ENCODE measurements around the gene GNB2. TPM values are rescaled to one million over a fixed set of nuclear protein-coding genes. Genes with fewer than 3 reads are reported as not detected.

GNB2 gene
- total and polyA plus RNA-seq, 2 of the 13 experiments (the other 11 are each of a cell fraction or from before 2014, with no cell fraction given) = 48.3 to 67.1 TPM

DNA sequence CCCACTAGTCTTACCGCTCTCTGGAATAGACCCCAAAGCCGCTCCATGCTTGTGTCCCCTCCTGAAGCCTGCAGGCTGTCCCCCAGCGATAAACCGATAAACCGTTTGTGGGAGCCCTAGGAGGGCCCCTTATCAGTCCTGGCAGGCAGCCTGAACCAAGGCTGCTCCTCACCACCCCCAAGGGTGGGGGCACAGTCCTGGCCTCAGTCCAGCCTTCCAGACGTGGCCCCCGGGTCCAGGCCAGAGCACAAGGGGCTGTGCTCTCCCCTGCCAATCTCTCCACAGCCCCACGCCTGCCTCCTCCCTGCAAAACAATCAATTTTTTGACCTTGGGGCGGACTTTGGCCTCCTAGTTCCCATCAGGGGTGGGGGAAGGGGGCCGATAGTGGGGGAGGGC is 32.1 kb upstream of the GNB2 start, which contains the start of gene TFR2 (continued):
- TF ChIP-seq, protein P1, sequence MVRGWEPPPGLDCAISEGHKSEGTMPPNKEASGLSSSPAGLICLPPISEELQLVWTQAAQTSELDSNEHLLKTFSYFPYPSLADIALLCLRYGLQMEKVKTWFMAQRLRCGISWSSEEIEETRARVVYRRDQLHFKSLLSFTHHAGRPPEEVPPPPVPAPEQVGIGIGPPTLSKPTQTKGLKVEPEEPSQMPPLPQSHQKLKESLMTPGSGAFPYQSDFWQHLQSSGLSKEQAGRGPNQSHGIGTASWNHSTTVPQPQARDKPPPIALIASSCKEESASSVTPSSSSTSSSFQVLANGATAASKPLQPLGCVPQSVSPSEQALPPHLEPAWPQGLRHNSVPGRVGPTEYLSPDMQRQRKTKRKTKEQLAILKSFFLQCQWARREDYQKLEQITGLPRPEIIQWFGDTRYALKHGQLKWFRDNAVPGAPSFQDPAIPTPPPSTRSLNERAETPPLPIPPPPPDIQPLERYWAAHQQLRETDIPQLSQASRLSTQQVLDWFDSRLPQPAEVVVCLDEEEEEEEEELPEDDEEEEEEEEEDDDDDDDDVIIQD (CRISPR knock-in tag; IDR thresholded peaks at IDR 0.05; ENCODE audit: low read depth) = 0 out of 2 replicates have a peak, but pooled peaks have one; percentile 24
- TF ChIP-seq, protein P2, sequence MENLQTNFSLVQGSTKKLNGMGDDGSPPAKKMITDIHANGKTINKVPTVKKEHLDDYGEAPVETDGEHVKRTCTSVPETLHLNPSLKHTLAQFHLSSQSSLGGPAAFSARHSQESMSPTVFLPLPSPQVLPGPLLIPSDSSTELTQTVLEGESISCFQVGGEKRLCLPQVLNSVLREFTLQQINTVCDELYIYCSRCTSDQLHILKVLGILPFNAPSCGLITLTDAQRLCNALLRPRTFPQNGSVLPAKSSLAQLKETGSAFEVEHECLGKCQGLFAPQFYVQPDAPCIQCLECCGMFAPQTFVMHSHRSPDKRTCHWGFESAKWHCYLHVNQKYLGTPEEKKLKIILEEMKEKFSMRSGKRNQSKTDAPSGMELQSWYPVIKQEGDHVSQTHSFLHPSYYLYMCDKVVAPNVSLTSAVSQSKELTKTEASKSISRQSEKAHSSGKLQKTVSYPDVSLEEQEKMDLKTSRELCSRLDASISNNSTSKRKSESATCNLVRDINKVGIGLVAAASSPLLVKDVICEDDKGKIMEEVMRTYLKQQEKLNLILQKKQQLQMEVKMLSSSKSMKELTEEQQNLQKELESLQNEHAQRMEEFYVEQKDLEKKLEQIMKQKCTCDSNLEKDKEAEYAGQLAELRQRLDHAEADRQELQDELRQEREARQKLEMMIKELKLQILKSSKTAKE (CRISPR knock-in tag; IDR thresholded peaks at IDR 0.05; ENCODE audit: borderline replicate concordance) = 0 out of 2 replicates have a peak, but pooled peaks have one; percentile 31
- no peak for TF ChIP-seq ZNF44 (CRISPR knock-in tag; IDR thresholded peaks at IDR 0.05)
- TF ChIP-seq, protein P3, sequence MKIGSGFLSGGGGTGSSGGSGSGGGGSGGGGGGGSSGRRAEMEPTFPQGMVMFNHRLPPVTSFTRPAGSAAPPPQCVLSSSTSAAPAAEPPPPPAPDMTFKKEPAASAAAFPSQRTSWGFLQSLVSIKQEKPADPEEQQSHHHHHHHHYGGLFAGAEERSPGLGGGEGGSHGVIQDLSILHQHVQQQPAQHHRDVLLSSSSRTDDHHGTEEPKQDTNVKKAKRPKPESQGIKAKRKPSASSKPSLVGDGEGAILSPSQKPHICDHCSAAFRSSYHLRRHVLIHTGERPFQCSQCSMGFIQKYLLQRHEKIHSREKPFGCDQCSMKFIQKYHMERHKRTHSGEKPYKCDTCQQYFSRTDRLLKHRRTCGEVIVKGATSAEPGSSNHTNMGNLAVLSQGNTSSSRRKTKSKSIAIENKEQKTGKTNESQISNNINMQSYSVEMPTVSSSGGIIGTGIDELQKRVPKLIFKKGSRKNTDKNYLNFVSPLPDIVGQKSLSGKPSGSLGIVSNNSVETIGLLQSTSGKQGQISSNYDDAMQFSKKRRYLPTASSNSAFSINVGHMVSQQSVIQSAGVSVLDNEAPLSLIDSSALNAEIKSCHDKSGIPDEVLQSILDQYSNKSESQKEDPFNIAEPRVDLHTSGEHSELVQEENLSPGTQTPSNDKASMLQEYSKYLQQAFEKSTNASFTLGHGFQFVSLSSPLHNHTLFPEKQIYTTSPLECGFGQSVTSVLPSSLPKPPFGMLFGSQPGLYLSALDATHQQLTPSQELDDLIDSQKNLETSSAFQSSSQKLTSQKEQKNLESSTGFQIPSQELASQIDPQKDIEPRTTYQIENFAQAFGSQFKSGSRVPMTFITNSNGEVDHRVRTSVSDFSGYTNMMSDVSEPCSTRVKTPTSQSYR (CRISPR knock-in tag; IDR thresholded peaks at IDR 0.05; ENCODE audit: borderline replicate concordance) = peak; percentile 95
- TF ChIP-seq, protein P4, sequence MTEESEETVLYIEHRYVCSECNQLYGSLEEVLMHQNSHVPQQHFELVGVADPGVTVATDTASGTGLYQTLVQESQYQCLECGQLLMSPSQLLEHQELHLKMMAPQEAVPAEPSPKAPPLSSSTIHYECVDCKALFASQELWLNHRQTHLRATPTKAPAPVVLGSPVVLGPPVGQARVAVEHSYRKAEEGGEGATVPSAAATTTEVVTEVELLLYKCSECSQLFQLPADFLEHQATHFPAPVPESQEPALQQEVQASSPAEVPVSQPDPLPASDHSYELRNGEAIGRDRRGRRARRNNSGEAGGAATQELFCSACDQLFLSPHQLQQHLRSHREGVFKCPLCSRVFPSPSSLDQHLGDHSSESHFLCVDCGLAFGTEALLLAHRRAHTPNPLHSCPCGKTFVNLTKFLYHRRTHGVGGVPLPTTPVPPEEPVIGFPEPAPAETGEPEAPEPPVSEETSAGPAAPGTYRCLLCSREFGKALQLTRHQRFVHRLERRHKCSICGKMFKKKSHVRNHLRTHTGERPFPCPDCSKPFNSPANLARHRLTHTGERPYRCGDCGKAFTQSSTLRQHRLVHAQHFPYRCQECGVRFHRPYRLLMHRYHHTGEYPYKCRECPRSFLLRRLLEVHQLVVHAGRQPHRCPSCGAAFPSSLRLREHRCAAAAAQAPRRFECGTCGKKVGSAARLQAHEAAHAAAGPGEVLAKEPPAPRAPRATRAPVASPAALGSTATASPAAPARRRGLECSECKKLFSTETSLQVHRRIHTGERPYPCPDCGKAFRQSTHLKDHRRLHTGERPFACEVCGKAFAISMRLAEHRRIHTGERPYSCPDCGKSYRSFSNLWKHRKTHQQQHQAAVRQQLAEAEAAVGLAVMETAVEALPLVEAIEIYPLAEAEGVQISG (CRISPR knock-in tag; IDR thresholded peaks at IDR 0.05) = peak; percentile 47
- TF ChIP-seq, protein P5, sequence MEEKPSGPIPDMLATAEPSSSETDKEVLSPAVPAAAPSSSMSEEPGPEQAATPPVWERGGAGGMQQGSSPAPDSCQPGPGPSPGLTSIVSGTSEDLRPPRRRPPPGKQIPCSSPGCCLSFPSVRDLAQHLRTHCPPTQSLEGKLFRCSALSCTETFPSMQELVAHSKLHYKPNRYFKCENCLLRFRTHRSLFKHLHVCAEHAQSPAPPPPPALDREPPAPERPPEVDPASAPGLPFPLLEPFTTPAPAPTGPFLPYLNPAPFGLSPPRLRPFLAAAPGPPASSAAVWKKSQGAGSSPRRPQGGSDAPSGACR (CRISPR knock-in tag; IDR thresholded peaks at IDR 0.05) = peak; percentile 13; the same call in 1 of the 2 replicates
- TF ChIP-seq, protein P6, sequence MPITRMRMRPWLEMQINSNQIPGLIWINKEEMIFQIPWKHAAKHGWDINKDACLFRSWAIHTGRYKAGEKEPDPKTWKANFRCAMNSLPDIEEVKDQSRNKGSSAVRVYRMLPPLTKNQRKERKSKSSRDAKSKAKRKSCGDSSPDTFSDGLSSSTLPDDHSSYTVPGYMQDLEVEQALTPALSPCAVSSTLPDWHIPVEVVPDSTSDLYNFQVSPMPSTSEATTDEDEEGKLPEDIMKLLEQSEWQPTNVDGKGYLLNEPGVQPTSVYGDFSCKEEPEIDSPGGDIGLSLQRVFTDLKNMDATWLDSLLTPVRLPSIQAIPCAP (CRISPR knock-in tag; IDR thresholded peaks at IDR 0.05; ENCODE audit: low read depth) = no peak
- TF ChIP-seq IKZF4 (CRISPR knock-in tag; IDR thresholded peaks at IDR 0.05; ENCODE audit: borderline replicate concordance, low read depth, not compliant biosample characterization) = no peak
- no peak for TF ChIP-seq ZNF777 (CRISPR knock-in tag; IDR thresholded peaks at IDR 0.05)
- no peak for TF ChIP-seq SUZ12 (IDR thresholded peaks at IDR 0.05; ENCODE audit: low read depth, low read length)
- TF ChIP-seq, protein P7, sequence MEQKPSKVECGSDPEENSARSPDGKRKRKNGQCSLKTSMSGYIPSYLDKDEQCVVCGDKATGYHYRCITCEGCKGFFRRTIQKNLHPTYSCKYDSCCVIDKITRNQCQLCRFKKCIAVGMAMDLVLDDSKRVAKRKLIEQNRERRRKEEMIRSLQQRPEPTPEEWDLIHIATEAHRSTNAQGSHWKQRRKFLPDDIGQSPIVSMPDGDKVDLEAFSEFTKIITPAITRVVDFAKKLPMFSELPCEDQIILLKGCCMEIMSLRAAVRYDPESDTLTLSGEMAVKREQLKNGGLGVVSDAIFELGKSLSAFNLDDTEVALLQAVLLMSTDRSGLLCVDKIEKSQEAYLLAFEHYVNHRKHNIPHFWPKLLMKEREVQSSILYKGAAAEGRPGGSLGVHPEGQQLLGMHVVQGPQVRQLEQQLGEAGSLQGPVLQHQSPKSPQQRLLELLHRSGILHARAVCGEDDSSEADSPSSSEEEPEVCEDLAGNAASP (CRISPR knock-in tag; IDR thresholded peaks at IDR 0.05; ENCODE audit: borderline replicate concordance) = peak; percentile 60; the same call in 1 of the 2 replicates
- peak; percentile 77 for TF ChIP-seq NR2F6 (IDR thresholded peaks at IDR 0.05)
- TF ChIP-seq NR2F6 (CRISPR knock-in tag; IDR thresholded peaks at IDR 0.05) = peak; percentile 81
- TF ChIP-seq DPF2 (CRISPR knock-in tag; IDR thresholded peaks at IDR 0.05; ENCODE audit: borderline replicate concordance, low read depth) = peak; percentile 78
